ENCODE measurements around the gene ANO8.
"Not testable (repeated sequence)": the region's sequence is repeated elsewhere in the genome, so short reads cannot be mapped to it uniquely, and the experiment has no call there.

ANO8 gene, protein sequence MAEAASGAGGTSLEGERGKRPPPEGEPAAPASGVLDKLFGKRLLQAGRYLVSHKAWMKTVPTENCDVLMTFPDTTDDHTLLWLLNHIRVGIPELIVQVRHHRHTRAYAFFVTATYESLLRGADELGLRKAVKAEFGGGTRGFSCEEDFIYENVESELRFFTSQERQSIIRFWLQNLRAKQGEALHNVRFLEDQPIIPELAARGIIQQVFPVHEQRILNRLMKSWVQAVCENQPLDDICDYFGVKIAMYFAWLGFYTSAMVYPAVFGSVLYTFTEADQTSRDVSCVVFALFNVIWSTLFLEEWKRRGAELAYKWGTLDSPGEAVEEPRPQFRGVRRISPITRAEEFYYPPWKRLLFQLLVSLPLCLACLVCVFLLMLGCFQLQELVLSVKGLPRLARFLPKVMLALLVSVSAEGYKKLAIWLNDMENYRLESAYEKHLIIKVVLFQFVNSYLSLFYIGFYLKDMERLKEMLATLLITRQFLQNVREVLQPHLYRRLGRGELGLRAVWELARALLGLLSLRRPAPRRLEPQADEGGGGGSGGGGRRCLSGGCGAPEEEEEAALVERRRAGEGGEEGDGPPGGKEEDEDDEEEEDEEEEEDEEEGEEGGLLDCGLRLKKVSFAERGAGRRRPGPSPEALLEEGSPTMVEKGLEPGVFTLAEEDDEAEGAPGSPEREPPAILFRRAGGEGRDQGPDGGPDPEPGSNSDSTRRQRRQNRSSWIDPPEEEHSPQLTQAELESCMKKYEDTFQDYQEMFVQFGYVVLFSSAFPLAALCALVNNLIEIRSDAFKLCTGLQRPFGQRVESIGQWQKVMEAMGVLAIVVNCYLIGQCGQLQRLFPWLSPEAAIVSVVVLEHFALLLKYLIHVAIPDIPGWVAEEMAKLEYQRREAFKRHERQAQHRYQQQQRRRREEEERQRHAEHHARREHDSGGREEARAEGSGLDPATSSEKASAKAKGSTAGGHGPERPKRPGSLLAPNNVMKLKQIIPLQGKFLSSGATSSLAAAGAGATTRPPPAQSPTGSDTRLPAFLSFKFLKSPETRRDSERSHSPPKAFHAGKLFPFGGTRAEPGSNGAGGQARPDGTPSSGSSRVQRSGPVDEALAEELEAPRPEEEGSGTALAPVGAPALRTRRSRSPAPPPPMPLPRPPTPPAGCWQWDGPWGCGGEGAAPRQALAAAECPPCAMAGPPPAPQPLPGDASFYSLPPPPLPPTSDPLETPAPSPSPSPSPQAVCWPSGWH

DNA sequence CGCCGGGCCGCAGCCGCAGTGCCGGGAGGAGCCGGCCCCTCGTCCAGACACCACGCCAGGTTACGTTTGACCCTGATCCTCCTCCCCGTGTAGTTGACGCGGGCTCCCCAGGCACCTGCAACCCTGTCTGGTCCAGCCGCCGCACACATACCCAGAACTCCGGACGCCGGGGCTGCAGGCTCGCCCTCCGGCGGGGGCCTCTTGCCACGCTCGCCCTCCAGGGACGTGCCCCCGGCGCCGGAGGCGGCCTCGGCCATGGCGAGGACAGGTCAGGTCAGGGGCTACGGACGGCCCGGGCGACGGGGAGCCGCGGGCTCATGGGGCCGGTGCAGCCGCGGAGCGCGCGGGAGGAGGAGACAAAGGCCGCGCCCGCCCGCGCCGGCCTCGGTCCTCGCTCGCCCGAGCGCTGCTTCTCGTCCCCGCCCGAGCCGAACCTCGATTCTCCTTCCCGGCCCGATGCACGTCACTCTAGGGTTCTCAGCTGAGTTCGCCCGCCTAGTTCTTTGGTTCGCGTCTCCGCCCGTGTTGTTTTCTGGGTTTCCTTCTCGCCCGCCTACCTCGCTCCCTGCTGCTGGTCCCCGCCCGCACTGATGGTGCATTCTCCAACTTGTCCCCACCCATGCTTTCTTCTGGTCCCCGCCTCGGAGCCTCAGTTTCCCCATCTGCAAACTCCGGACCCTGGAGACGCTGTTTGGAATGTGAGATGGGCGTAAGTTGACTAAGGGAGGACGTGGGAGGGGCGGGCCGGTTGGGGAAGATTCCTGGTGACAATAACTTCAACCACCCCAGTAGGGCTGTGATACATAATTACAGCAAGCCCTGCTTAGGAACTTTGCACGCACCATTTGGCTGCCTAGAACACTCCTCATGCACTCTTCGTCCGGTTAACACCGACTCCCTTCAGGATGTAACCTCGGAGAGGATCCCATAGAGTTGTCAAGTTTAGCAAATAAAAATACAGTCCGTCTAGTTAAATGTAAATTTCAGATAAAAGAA, at the start of gene ANO8:
Gene ANO8, minus strand, starts transcription at position 442 of the 996 bp plus-strand sequence. Its CDS starts 185 bp downstream, at position 257.
- peak; percentile 83 to 84 for DNase-seq

DNA sequence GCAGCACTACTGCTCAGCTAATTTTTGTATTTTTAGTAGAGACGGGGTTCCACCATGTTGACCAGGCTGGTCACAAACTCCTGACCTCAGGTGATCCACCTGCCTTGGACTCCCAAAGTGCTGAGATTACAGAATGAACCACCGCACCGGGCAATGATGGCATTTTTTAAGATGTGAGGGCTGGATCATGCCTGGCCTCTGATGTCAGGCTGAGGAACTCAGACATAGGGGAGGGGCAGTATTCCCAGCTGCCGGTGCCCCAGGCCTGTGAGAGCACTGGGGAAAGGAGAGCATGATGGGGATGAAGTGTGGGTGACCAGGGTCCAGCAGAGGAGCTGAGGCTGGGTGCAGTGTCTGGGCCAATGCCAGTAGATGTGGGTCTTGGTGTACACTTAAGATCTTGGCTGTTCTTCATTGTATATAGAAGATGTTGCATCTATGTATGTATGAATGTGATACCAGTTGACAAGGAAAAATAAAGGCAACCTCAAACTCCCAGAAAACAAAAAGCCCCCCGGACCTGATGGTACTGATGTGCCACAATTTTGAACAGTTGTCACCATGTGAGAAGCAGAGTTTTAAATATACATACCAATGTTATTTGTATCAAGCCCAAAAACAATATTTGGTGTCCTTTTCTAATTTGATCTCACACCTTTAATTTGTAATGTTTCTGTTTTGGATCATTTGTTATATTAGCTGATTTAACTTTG, 45.9 kb upstream of the ANO8 start:
- no peak for DNase-seq

DNA sequence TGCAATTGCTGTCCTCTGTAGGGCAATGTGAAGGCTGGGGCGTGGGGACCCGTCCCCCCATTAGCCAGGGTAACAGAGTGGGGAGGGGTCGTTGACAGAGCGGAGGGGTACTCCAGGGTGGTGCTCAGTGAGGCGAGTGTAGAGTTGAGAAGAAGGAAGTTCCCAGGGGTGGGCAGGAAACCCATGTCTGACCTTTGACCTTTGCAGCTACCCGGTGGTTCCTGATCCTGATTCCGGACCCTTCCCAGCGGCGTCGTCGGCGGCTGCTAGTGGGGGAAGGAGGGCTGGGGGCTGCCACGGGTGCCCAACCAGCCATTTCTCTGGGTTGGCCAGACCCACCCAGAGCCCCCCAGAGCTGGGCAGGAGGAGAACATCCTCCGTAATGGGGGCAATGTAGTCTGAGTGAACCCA, 44.6 kb upstream of the ANO8 start:
- DNase-seq = no peak

DNA sequence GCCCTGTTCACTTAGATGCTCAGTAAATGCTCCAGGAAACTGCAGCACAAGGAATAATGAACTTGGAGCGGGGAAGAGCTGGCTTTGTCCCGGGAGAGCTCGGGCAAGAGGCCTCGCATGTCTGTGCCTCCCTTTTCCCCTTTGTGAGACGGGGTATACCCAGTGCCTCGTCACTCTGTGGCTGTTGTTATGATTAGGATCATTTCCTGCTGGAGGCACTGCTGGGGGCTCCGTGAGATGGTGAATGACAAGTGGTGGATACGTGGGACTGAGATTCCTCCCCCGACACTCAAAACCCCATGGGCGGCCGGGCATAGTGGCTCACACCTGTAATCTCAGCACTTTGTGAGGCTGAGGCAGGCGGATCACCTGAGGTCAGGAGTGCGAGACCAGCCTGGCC, 43.6 kb upstream of the ANO8 start:
- no peak for DNase-seq

DNA sequence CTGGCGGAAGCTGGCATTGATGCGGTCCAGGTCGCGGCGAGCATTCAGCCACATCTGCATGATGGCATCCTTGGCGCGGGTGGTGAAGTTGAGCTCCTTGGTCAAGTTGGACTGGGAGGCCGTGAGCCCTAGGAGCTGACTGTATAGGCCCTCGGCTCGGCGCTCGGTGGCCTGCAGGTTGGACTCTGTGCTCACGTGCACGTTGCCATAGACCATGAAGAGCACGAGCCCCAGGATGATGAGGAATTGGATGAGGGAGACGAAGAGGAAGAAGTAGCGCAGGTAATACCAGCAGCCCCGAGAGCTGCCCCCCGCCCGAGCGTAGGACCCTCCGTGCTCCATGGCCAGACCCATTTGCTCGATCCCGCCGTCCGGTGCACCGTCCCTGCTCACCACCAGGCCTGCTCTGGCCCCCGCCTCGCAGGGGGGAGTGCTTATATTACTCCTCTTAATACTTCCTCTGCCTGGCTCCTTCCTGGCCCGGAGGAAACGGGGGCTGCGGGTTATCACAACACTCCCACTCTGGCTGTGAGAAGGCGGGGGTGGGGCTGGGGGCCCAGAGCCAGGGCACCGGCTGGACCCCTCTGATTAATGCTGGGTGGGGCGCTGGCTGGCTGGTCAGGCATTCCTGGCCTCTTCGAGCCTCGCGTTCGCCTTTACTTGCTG, 42.4 kb upstream of the ANO8 start, which contains the start of gene PLVAP:
Gene PLVAP, minus strand, starts transcription at position 408 of the 666 bp plus-strand sequence. Its CDS starts 54 bp downstream, at position 354.
- DNase-seq = no peak

DNA sequence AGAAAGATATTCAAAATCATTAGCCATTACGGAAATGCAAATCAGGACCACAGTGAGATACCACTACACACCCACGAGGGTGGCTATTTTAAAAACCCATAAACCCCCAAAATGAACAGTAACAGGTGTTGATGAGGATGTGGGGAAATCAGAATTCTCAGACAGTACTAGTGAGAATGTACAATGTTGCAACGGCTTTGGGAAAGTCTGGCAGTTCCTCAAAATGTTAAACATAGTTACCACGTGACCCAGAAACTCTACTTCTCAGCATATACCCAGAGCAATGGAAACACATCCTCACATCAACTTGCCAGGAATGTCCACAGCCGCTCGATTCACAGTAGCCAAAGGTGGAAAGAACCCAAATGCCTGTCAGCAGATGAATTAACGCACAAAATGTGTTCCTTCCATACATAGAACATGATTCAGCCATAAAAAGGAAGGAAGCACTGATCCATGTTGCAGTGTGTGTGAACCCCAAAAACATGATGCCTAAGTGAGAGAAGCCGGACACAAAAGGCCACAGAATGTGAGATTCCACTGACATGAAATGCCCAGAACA, 35.5 kb upstream of the ANO8 start:
- no peak for DNase-seq

DNA sequence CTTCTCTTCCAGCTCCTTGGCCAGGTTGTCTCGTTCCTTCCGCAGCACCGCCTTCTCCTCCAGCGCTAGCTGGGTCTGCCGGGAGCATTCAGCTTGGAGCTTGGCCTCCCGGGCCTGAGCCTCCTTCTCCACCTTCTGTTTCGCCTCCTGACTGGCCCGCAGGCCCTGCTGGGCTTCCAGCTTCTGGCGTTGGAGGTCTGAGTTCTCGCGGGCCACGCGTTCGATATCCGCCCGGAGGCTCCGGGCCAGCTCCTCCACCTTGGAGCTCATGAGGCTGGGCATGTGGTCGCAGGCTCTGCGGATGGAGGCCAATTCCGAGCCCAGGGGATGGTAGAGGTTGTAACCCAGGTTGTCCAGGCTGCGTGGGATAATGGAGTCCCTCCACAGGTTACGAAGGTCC, 30.7 kb upstream of the ANO8 start:
- no peak for DNase-seq

DNA sequence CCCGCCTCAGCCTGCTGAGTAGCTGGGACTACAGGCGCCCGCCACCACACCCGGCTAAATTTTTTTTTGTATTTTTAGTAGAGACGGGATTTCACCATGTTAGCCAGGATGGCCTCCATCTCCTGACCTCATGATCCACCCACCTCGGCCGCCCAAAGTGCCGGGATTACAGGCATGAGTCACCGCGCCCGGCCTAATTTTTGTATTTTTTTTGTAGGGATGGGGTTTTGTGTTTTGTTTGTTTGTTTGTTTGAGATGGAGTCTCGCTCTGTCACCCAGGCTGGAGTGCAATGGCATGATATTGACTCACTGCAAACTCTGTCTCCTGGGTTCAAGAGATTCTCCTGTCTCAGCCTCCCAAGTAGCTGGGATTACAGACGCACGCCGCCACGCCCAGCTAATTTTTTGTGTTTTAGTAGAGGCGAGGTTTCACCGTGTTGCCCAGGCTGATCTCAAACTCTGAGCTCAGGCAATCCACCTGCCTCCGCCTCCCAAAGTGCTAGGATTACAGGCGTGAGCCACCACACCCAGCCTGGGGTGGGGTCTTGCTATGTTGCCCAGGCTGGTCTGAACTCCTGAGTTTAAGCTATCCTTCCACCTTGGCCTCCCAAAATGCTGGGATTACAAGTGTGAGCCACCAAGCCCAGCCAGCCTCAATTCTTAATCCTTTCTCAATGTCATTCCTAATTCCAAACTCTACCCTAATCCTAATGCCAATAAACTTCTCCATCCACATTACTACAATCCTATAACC, 29.4 kb upstream of the ANO8 start:
- DNase-seq = not testable (repeated sequence)

DNA sequence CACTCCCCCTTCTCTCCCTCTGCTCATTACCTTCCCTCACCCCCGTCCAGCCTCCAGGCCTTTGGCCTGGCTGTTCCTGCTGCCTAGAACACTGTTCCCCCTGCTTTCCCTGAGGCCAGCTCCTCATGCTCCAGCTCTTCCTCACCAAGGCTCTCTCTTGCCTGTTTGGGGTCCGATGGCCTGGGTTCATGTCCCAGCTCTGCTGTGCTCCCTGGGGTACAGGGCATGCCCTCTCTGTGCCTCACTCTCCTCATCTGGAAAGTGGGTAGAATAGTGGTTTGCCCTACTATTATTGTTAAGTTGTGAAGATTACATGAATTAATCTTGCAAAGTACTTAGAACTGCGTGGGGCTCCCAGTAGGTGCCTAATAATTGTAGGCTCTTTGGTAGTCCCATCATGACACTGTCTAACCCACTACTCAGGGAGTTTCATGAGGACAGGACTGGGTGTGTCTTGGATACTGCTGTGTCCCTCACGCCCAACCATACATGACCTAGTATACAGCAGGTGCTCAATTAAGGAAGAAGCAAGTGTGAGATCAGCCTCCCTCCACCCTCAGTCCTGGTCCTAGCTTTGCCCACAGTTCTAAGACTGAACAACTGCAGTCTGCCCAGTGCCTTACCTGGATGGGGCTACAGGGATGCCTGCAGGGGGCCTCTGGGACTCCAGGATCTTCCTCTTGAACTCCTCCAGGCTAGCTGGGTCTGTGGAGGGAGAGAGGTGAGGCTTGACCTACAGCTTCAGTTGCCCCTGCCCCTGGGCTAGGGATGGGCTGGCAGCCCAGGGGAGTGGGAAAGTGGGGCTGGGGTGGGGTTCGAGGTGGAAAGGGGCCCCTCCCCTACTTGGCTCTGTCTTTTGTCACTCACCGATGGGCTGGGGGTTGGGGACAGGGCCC, 25.5 kb upstream of the ANO8 start:
- no peak for DNase-seq

DNA sequence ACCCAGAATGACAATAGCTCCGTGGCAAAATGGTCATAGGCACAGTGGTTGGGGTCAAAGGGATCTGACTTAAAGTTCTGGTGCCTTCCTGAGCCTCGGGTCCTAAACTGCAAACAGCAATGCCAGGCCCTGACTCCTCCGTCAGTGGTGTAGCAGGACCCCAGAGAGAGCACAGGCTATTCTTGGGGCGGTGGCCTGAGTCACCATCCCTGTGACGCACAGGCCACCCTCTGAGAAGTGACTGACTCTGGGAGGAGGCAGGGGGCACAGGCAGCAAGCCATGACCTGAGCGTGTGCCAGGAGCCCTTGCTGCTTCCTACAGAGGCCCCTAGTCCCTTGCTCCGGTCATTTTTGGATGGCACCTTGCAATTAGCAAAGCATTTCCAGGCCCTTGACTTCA, 23.7 kb upstream of the ANO8 start:
- no peak for DNase-seq

DNA sequence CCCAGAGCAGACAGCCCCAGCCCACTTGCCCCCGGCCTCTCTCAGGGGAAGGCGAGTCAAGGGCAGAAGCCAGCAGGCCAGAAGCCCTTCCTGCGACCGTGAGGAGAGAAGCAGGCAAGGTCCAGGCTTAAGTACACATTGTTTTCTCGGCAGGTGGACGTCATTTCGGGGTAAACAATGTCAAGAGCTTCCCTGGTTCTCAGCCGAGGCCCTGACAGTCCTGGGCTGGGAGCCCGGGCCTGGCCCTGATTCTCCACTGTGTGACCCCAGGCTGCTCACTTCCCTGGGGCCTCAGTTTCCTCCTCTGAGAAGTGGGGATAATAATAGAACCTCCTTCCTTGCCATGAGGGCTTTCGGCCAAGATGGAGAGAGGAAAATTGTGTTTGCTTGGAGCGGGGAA, 23.1 kb upstream of the ANO8 start:
- DNase-seq = no peak

DNA sequence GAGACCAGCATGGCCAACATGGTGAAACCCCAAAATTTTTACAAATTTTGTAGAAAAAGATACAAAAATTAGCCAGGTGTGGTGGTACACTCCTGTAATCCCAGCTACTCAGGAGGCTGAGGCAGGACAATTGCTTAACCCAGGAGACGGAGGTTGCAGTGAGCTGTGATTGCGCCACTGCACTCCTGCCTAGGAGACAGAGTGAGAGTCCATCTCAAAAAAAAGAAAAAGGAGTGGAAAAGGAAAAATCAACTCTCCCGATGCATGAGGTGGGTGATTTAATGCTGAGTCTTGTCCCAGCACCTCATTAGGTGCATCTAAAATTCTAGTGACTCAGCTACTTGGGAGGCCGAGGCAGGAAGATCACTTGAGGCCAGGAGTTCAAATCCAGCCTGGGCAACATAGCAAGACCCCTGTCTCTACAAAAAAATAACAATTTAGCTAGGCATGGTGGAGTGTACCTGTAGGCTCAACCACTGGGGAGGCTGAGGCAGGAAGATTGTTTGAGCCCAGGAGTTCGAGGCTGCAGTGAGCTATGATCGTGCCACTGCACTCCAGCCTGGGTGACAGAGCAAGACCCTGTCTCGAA, 22.5 kb upstream of the ANO8 start:
- no peak for DNase-seq

DNA sequence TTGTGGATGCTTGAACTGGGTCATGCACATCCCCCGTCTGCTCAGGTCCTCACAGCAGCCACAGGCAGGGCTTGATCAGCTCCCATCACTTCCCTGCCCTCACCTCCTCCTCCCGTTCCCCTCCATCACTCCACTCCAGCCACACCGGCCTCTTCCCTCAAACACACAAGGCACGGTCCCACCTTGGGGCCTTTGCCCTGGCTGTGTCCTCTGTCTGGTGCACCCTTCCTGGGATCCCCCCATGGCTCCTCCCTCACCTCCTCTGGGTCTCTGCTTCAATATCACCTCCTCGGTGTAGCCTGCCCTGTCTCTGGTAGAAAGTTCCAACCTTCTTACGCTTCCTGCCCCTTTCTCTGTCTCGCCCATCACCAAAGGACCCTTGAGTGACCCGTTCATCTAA, 18.7 kb upstream of the ANO8 start:
- DNase-seq = no peak

DNA sequence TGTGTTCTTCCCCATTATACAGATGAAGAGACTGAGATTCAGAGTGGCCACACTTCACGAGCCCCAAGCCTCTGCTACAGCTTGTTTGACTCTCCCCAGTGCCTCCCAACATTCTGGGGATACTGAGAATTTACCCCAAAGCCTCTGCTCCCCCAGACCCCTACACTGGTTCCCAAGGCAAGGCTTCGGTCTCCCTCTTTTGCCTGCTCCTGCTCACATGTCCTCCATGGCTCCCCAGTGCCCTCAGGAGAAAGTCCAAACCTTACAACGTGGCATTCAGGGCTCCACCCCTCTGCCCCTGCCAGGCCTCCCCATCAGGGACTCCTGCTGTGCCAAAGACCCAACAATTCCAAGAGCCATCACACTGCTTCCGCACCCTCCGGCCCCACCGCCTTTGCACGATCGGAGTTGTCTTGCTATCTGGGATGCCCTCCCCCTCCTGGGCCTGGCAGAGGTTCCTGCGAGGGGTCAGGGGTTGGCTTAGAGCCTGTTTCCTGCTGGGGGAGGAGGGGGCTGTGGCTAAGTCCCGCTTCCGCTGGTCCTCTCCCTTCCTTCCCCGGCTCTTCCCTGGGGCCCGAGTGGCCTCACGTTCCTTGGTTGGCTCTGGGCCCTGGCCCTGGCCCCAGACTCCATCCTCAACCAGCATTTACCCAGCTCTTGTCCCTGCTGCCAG, 18.1 kb upstream of the ANO8 start:
- DNase-seq = no peak

DNA sequence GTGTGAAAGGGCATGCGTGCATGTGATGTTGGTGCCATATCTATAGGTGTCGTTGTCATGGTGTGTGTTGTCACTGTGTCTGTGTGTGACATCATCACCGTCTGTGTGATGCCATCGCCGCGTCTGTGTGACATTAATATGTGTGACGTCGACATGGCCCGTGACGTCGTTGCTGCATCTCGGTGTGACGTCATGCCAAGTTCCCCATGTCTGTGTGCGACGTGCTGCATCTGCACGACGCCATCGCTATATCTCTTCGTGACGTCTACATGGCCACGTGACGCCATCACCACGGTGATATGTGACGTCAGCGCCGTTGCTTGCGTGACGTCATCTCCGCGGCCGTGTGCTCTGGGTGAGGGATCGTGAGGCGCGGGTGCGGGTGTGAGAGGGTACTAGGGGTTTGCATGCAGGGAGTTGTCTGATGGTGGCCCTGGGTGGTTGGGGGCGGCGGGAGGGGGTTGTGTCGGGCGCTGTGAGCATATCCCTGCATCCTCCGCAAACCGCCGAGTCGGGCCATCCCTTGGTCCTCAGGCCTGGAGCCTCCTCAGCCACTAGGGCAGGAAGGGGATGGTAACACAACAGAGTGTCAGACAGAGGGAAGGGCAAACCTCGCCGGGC, 17.3 kb upstream of the ANO8 start:
- no peak for DNase-seq

DNA sequence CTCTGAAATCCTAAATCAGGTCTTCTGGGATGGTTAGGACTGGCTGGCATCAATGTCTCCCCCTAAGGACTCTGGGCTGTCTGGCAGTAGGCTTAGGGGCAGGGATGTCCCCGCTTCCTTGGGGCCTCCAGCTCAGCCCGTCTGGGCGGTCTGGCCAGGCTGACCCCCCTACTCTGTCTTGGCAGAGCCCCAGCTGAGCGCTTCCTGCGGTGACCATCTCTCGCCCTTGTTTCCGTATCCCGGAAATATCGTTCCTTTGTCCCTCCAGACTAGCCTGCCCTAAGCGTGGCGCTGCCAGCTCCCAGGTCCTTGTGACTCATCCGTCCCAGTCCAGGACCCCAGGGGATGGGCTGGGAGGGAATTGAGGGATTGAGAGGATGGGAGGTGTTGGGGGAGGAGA, 14.0 kb upstream of the ANO8 start:
- no peak for DNase-seq

DNA sequence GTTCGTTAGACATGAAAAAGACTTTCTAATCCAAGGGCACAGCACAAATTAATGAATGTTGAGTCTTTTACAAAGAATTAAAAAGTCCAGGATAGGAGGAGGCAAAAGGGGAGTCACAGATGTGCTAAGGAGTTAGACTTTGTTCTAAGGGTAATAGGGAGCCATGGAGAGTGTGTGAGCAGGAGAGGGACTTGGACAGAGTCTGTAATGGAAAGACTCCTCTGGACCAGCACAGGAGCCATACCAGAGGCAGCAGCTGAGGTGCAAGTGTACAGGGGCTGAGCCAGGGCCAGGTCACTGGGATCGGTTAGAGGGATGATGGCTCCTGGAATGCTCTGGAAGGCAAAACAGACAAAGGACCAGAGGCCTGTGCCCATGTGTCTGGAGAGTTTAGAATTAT, 13.2 kb upstream of the ANO8 start:
- DNase-seq = no peak

All from NCI-H187 (cell line).